ENCODE measurements around the gene PDZRN4.
"Not testable (repeated sequence)": the region's sequence is repeated elsewhere in the genome, so short reads cannot be mapped to it uniquely, and the experiment has no call there.

Gene PDZRN4

GRCh38 chr12:41217727-41218126 is 29.6 kb downstream of the PDZRN4 start:
- ATAC-seq, result no peak

- ATAC-seq, result no peak
These were observed 32.8 kb downstream of the PDZRN4 start for GRCh38 chr12:41220931-41221330.

- ATAC-seq, result no peak
These were observed 33.4 kb downstream of the PDZRN4 start for GRCh38 chr12:41221491-41221890.

- ATAC-seq, result no peak
These were observed 35.5 kb downstream of the PDZRN4 start for GRCh38 chr12:41223600-41223999.

GRCh38 chr12:41224066-41224465 is 35.9 kb downstream of the PDZRN4 start:
- ATAC-seq, result no peak

GRCh38 chr12:41225179-41225578 is 37.1 kb downstream of the PDZRN4 start:
- ATAC-seq, result no peak

GRCh38 chr12:41228066-41228820 is 40.1 kb downstream of the PDZRN4 start:
- no peak for ATAC-seq

GRCh38 chr12:41230756-41231155 is 42.6 kb downstream of the PDZRN4 start:
- no peak for ATAC-seq

GRCh38 chr12:41234692-41235091 is 46.6 kb downstream of the PDZRN4 start:
- no peak for ATAC-seq

- no peak for ATAC-seq
These were observed 54.5 kb downstream of the PDZRN4 start for GRCh38 chr12:41242603-41243002.

GRCh38 chr12:41248391-41248790 is 60.3 kb downstream of the PDZRN4 start:
- ATAC-seq, result no peak

GRCh38 chr12:41250748-41251147 is 62.6 kb downstream of the PDZRN4 start:
- ATAC-seq, result no peak

- ATAC-seq, result no peak
These were observed 66.1 kb downstream of the PDZRN4 start for GRCh38 chr12:41254004-41254914.

GRCh38 chr12:41263196-41263595 is 75.1 kb downstream of the PDZRN4 start:
- not testable (repeated sequence) for ATAC-seq

GRCh38 chr12:41264281-41264680 is 76.2 kb downstream of the PDZRN4 start:
- no peak for ATAC-seq

GRCh38 chr12:41269056-41269455 is 80.9 kb downstream of the PDZRN4 start:
- no peak for ATAC-seq

GRCh38 chr12:41271489-41271888 is 83.4 kb downstream of the PDZRN4 start:
- no peak for ATAC-seq

- ATAC-seq, result no peak
These were observed 86.5 kb downstream of the PDZRN4 start for GRCh38 chr12:41274643-41275042.

- no peak for ATAC-seq
These were observed 89.2 kb downstream of the PDZRN4 start for GRCh38 chr12:41277100-41277945.

GRCh38 chr12:41277946-41278267 is 89.8 kb downstream of the PDZRN4 start:
- no peak for ATAC-seq

- not testable (repeated sequence) for ATAC-seq
These were observed 92.4 kb downstream of the PDZRN4 start for GRCh38 chr12:41280341-41281095.

- not testable (repeated sequence) for ATAC-seq
These were observed 97.3 kb downstream of the PDZRN4 start for GRCh38 chr12:41285470-41285869.

Measured in activated CD4-positive, CD25-positive, alpha-beta regulatory T cell treated with anti-CD3 and anti-CD28 coated beads, Interleukin-2, amount 50 U/mL, for 24 hours (primary cell).